Panc1 (cell line): ENCODE measurements around the gene ADAMTS2. TPM values are rescaled to one million over a fixed set of nuclear protein-coding genes. Genes with fewer than 3 reads are reported as not detected.

Source experiments
- ATAC-seq: fragments of 200-7000 bp; cut with Tn5 transposase; 2 replicates; pipeline ENCODE4 v1.9.1; 2020; ENCODE audit warnings: mild to moderate bottlenecking, moderate library complexity
- BruUV-seq: library from RNA; stranded (reverse); fragments of 400-500 nt; replicated peaks from 2 replicates; lab custom pipeline; 2021; lab: Mats Ljungman, UMichigan
- CTCF ChIA-PET: fragments of 300-600 bp; sonication (Branson Sonifier 250); formaldehyde crosslinking; loops from one replicate; lab custom pipeline; 2022; ENCODE audit warnings: antibody characterized with exemption; lab: Charles Lee
- POLR2A ChIA-PET: fragments of 300-600 bp; sonication (Branson Sonifier 250); formaldehyde crosslinking; loops from one replicate; lab custom pipeline; 2022; ENCODE audit warnings: antibody characterized with exemption; lab: Charles Lee
- DNase-seq: peaks from one replicate; pipeline ENCODE4 v3.0.0-alpha.2; 2010; ENCODE audit warnings: low read depth, low spot score
- H3K27ac ChIP-seq: 2 replicates; pipeline ENCODE4 v1.5.1; 2011; ENCODE audit warnings: mild to moderate bottlenecking, low read length, inconsistent platforms
- H3K27me3 ChIP-seq: fragments of 200-500 bp; sonication (Bioruptor generic); 2 replicates; pipeline ENCODE4 v1.6.0; 2014; ENCODE audit warnings: low read length, inconsistent platforms; ENCODE audit not compliant: control insufficient read depth, insufficient read depth
- H3K36me3 ChIP-seq: fragments of 200-500 bp; sonication (Bioruptor generic); 2 replicates; pipeline ENCODE4 v1.5.1; 2014; ENCODE audit warnings: inconsistent platforms, mild to moderate bottlenecking, low read length, moderate library complexity; ENCODE audit not compliant: control insufficient read depth, insufficient read depth
- H3K4me1 ChIP-seq: 2 replicates; pipeline ENCODE4 v1.5.1; 2011; ENCODE audit warnings: inconsistent platforms, mild to moderate bottlenecking, low read length, moderate library complexity; ENCODE audit not compliant: control insufficient read depth, insufficient read depth
- H3K4me3 ChIP-seq, 2 experiments: 2 replicates each; pipeline ENCODE4 v1.5.1; 2011 to 2012; ENCODE audit warnings: low read depth in 2 of 2, low read length in 2 of 2, mild to moderate bottlenecking in 2 of 2, inconsistent platforms in 1 of 2, moderate library complexity in 1 of 2
- H3K9me3 ChIP-seq: fragments of 200-500 bp; sonication (Bioruptor generic); 2 replicates; pipeline ENCODE4 v1.5.1; 2014; ENCODE audit warnings: low read depth, mild to moderate bottlenecking, inconsistent platforms, low read length, moderate library complexity; ENCODE audit not compliant: control insufficient read depth, insufficient read depth
- CTCF ChIP-seq: fragments of 450-650 bp; IDR thresholded peaks from 2 replicates; pipeline ENCODE4 v1.5.1; 2017; ENCODE audit warnings: mild to moderate bottlenecking
- POLR2AphosphoS5 ChIP-seq: IDR thresholded peaks from 2 replicates; pipeline ENCODE4 v1.6.1; 2012; ENCODE audit warnings: mild to moderate bottlenecking, low read depth, low read length, moderate library complexity
- REST ChIP-seq, 2 experiments: IDR thresholded peaks; 2 replicates each; pipeline ENCODE4 v1.6.1; 2011 to 2012; ENCODE audit warnings: low read depth in 2 of 2, control low read depth in 1 of 2, low read length in 1 of 2, mild to moderate bottlenecking in 1 of 2, moderate library complexity in 1 of 2; ENCODE audit not compliant: insufficient read depth in 1 of 2
- SIN3A ChIP-seq: IDR thresholded peaks from 2 replicates; pipeline ENCODE4 v1.6.1; 2012; ENCODE audit warnings: low read depth, mild to moderate bottlenecking, low read length, moderate library complexity, borderline replicate concordance; ENCODE audit not compliant: insufficient read depth
- TCF7L2 ChIP-seq: IDR thresholded peaks from 2 replicates; pipeline ENCODE4 v1.6.1; 2011; ENCODE audit warnings: mild to moderate bottlenecking, low read depth, low read length, inconsistent platforms
- in situ Hi-C: cut with HindIII; loops from 2 replicates; pipeline ENCODE4 v1.10.0; 2016; ENCODE audit warnings: low sequenced_read_pairs, low pct_unique_long_range_greater_than_20kb
- intact Hi-C: fragments of 100-400 bp; cut with micrococcal nuclease; formaldehyde crosslinking; loops from one replicate; pipeline ENCODE4 v1.10.0; 2022; ENCODE audit not compliant: unreplicated experiment
- total RNA-seq: library from RNA; stranded (reverse); gene quantifications from one replicate; pipeline ENCODE4 v1.2.1, GENCODE V29; 2021; ENCODE audit not compliant: unreplicated experiment

The ADAMTS2 gene
- total RNA-seq, 1 experiment from 2014 or later = 0.13 TPM

- H3K4me1 ChIP-seq = no peaks in the 10 kb centered on the region
- no peak for TF ChIP-seq REST (IDR thresholded peaks at IDR 0.05; ENCODE audit: insufficient read depth in 1 of 2, low read depth in 2 of 2, low read length in 1 of 2)
- DNase-seq = no peak
- intact Hi-C loops = no loop called here
- no peak overlapping the region for H3K4me3 ChIP-seq
- in situ Hi-C loops = no loop called here
- H3K9me3 ChIP-seq = no peaks in the 10 kb centered on the region
- POLR2A ChIA-PET = no interaction called here
- BruUV-seq = no TSS peak
- H3K27me3 ChIP-seq = peaks cover 6% of the 10 kb centered on the region
- H3K36me3 ChIP-seq = no peaks in the 10 kb centered on the region
- H3K27ac ChIP-seq = no peak overlapping the region
- CTCF ChIA-PET = no interaction called here
- ATAC-seq = no peak
These were observed 43.9 kb downstream of the ADAMTS2 start for GRCh38 chr5:179301376-179301775.

GRCh38 chr5:179300581-179301180 lies 44.6 kb downstream of the ADAMTS2 start:
- no peaks in the 10 kb centered on the region for H3K9me3 ChIP-seq
- ChIA-PET POLR2A (no interaction called here), CTCF (no interaction called here)
- H3K4me3 ChIP-seq = no peak overlapping the region
- no peaks in the 10 kb centered on the region for H3K36me3 ChIP-seq
- no peak for DNase-seq
- peaks cover 6% of the 10 kb centered on the region for H3K27me3 ChIP-seq
- intact Hi-C loops = no loop called here
- no peak for ATAC-seq
- TF ChIP-seq TCF7L2 (no peak), POLR2AphosphoS5 (no peak)
- H3K27ac ChIP-seq = no peak overlapping the region
- BruUV-seq = no TSS peak
- H3K4me1 ChIP-seq = no peaks in the 10 kb centered on the region
- in situ Hi-C loops = no loop called here

- intact Hi-C loops = no loop called here
- ATAC-seq (no peak), DNase-seq (no peak)
- ChIA-PET CTCF (no interaction called here), POLR2A (no interaction called here)
- H3K27me3 ChIP-seq = no peaks in the 10 kb centered on the region
- no TSS peak for BruUV-seq
- in situ Hi-C loops = no loop called here
- no peak overlapping the region for H3K4me3 ChIP-seq
- H3K27ac ChIP-seq = no peak overlapping the region
- H3K9me3 ChIP-seq = no peaks in the 10 kb centered on the region
- no peaks in the 10 kb centered on the region for H3K36me3 ChIP-seq
- TF ChIP-seq SIN3A = no peak
- TF ChIP-seq POLR2AphosphoS5 = no peak
- TF ChIP-seq REST (IDR thresholded peaks at IDR 0.05; ENCODE audit: insufficient read depth in 1 of 2, low read depth in 2 of 2, low read length in 1 of 2) = no peak
- TF ChIP-seq TCF7L2 = no peak
- TF ChIP-seq CTCF = no peak
- no peaks in the 10 kb centered on the region for H3K4me1 ChIP-seq
These were observed 46.9 kb downstream of the ADAMTS2 start for GRCh38 chr5:179298181-179298993.
